ENCODE results near the gene C20orf204. TPM values are rescaled to one million over a fixed set of nuclear protein-coding genes. Genes with fewer than 3 reads are reported as not detected.

Gene C20orf204
- total and polyA plus RNA-seq, 10 of the 15 experiments (the other 5 are each of a cell fraction or from before 2014, with no cell fraction given), result 0.24 to 56.0 (median 12.4) TPM

GRCh38 chr20:64058536-64058935 lies 22.6 kb downstream of the C20orf204 start (continued):
- TF ChIP-seq ZNF687 (IDR thresholded peaks at IDR 0.05), result 0 out of 2 replicates have a peak, but pooled peaks have one; percentile 8

DNA sequence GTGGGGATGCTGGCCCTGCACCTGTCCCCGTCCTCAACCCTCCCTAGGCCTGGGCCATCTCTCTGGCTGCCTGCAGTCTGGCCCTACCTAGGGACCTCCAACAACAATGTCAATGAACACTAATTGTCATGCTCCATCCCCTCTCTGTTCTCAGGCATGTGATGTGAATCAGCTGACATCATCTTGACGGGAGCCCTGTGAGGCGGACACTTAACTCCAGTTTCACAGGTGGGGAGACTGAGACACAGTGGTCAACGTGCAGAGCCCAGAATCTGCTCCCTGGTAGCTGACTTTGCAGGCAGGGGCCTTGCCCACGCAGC lies 26.3 kb downstream of the C20orf204 start:
- CTCF ChIA-PET, result interaction anchor here (0.8 to 1.1 kb wide), 4 partner anchors 21 to 151 kb away, joined by 3 to 7 read pairs (median 3); partner anchors contain the start of gene PRPF6
- 72% methylated on average over 5 of the region's 5 CpGs for WGBS (ENCODE audit: insufficient coverage, insufficient replicate concordance, low lambda C conversion rate, missing lambda C conversion rate)
- Histone ChIP-seq H3K79me2 (ENCODE audit: control insufficient read depth, insufficient read depth, low read length) (no peaks in the 10 kb centered on the region; the same call in none of the 2 replicates), H3K4me1 (ENCODE audit: control insufficient read depth, insufficient read depth, low read length) (peaks cover 47% of the 10 kb centered on the region), H3K27me3 (replicated peaks in 1 of 2; ENCODE audit: control insufficient read depth in 2 of 2, insufficient read depth in 2 of 2, low read length in 1 of 2) (no peaks in the 10 kb centered on the region), H3K9me3 (replicated peaks; ENCODE audit: control insufficient read depth, insufficient read depth, low read length) (no peaks in the 10 kb centered on the region), H3K4me3 (peak overlapping the region; percentile 72), H3K36me3 (ENCODE audit: control insufficient read depth in 2 of 2, insufficient read depth in 2 of 2, low read length in 1 of 2) (no peaks in the 10 kb centered on the region), H3K4me2 (ENCODE audit: control insufficient read depth, insufficient read depth) (peak overlapping the region; percentile 92), H2AFZ (ENCODE audit: control insufficient read depth, low read depth, low read length) (peak overlapping the region; percentile 87; the same call in 1 of the 2 replicates), H3K27ac (ENCODE audit: control insufficient read depth, insufficient read depth) (peak overlapping the region; percentile 56), H3K9ac (ENCODE audit: control insufficient read depth, insufficient read depth, low read length) (peak overlapping the region; percentile 88), H4K20me1 (ENCODE audit: control insufficient read depth, insufficient read depth) (no peaks in the 10 kb centered on the region)
- no peak for FAIRE-seq
- SMC1A ChIA-PET (ENCODE audit: uncharacterized antibody, unreplicated experiment), result interaction anchor here (0.8 to 2.1 kb wide), 5 partner anchors 8 to 82 kb away, joined by 3 to 8 read pairs (median 4); partner anchors contain the start of genes RGS19 and SAMD10
- ATAC-seq, result no peak
- in situ Hi-C loops (cut with MboI), result no loop called here
- intact Hi-C loops (cut with micrococcal nuclease; ENCODE audit: unreplicated experiment), result loop anchor here (2.0 kb wide), 1 partner anchor 17 kb away; the partner anchor contains the start of gene RGS19
- DNase-seq (ENCODE audit: low read depth, low spot score), result no peak
- BruUV-seq (replicated peaks), result no TSS peak
- RAD21 ChIA-PET (ENCODE audit: unreplicated experiment), result interaction anchor here (1.0 to 2.3 kb wide), 8 partner anchors 17 to 524 kb away, joined by 3 to 8 read pairs (median 4); partner anchors contain the start of genes OPRL1, PTK6, RGS19 and TPD52L2
- POLR2A ChIA-PET, result interaction anchor here (0.9 to 2.6 kb wide), 6 partner anchors 9 to 106 kb away, joined by 3 to 11 read pairs (median 5); partner anchors contain the start of gene UCKL1
- TF ChIP-seq EGR1 (IDR thresholded peaks at IDR 0.05; ENCODE audit: borderline replicate concordance in 1 of 2, low read depth in 2 of 2, low read length in 2 of 2) (no peak), BACH1 (IDR thresholded peaks at IDR 0.05; ENCODE audit: borderline replicate concordance) (no peak), ZBTB4 (CRISPR knock-in tag; IDR thresholded peaks at IDR 0.05) (no peak), RCOR1 (conservative IDR thresholded peaks at IDR 0.05; ENCODE audit: low read depth, low read length) (no peak), GATAD2B (conservative IDR thresholded peaks at IDR 0.05; ENCODE audit: low read depth) (no peak), IKZF1 (conservative IDR thresholded peaks at IDR 0.05) (no peak), CREM (IDR thresholded peaks at IDR 0.05; ENCODE audit: low read depth) (no peak), POLR2AphosphoS5 (IDR thresholded peaks at IDR 0.05; ENCODE audit: low read length) (no peak), SP1 (IDR thresholded peaks at IDR 0.05; ENCODE audit: low read depth, low read length) (no peak), BHLHE40 (IDR thresholded peaks at IDR 0.05; ENCODE audit: borderline replicate concordance in 1 of 2, low read depth in 2 of 2, low read length in 1 of 2) (no peak), POLR2A (IDR thresholded peaks at IDR 0.05; ENCODE audit: low read depth, low read length) (no peak)
- TF ChIP-seq, protein P1, sequence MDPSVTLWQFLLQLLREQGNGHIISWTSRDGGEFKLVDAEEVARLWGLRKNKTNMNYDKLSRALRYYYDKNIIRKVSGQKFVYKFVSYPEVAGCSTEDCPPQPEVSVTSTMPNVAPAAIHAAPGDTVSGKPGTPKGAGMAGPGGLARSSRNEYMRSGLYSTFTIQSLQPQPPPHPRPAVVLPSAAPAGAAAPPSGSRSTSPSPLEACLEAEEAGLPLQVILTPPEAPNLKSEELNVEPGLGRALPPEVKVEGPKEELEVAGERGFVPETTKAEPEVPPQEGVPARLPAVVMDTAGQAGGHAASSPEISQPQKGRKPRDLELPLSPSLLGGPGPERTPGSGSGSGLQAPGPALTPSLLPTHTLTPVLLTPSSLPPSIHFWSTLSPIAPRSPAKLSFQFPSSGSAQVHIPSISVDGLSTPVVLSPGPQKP (IDR thresholded peaks at IDR 0.05; ENCODE audit: low read depth, low read length), result no peak
- TF ChIP-seq, protein P2, sequence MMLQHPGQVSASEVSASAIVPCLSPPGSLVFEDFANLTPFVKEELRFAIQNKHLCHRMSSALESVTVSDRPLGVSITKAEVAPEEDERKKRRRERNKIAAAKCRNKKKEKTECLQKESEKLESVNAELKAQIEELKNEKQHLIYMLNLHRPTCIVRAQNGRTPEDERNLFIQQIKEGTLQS (IDR thresholded peaks at IDR 0.05; ENCODE audit: borderline replicate concordance, extremely low read depth, low read depth, low read length), result no peak

Data from GM12878 (cell line).